Activated naive CD8-positive, alpha-beta T cell treated with anti-CD3 and anti-CD28 coated beads, Interleukin-2, amount 10 ng/mL, durations not matched to agents 7 days and 5 days (primary cell): ENCODE results near the gene OSMR. TPM values are rescaled to one million over a fixed set of nuclear protein-coding genes. Genes with fewer than 3 reads are reported as not detected.
A peak's percentile ranks its signal among the peaks of the same experiment; 100 is the strongest.
"Not testable (repeated sequence)": the region's sequence is repeated elsewhere in the genome, so short reads cannot be mapped to it uniquely, and the experiment has no call there.

Source experiments
- ATAC-seq: fragments of 150-1000 bp; cut with Tn5 transposase; one replicate; pipeline ENCODE4 v1.10.0; 2021; ENCODE audit warnings: low read depth, moderate library complexity
- POLR2A ChIA-PET: fragments of 350-600 bp; sonication (Branson Sonifier 250); formaldehyde crosslinking; loops from one replicate; lab custom pipeline; 2021; ENCODE audit warnings: antibody characterized with exemption; lab: Charles Lee
- DNase-seq: peaks from one replicate; pipeline ENCODE4 v3.0.0; 2021
- H3K27ac Mint-ChIP-seq: one replicate; pipeline ENCODE4 v1.8.0; 2022; ENCODE audit warnings: mild to moderate bottlenecking, mixed read lengths
- H3K27me3 Mint-ChIP-seq: one replicate; pipeline ENCODE4 v1.8.0; 2022; ENCODE audit warnings: mild to moderate bottlenecking, moderate library complexity, mixed read lengths
- H3K36me3 Mint-ChIP-seq: one replicate; pipeline ENCODE4 v1.8.0; 2021; ENCODE audit warnings: mild to moderate bottlenecking, mixed read lengths
- H3K4me1 Mint-ChIP-seq: one replicate; pipeline ENCODE4 v1.8.0; 2021; ENCODE audit warnings: mixed read lengths
- H3K4me3 Mint-ChIP-seq: one replicate; pipeline ENCODE4 v1.8.0; 2022; ENCODE audit warnings: mild to moderate bottlenecking, moderate library complexity, mixed read lengths
- H3K9me3 Mint-ChIP-seq: one replicate; pipeline ENCODE4 v1.8.0; 2021; ENCODE audit warnings: mixed read lengths
- total RNA-seq, 2 experiments: library from RNA; stranded (reverse); gene quantifications; one replicate each; pipeline ENCODE4 v1.2.3, GENCODE V29; 2021

OSMR gene
- total RNA-seq, 2 experiments from 2014 or later = not detected

DNA sequence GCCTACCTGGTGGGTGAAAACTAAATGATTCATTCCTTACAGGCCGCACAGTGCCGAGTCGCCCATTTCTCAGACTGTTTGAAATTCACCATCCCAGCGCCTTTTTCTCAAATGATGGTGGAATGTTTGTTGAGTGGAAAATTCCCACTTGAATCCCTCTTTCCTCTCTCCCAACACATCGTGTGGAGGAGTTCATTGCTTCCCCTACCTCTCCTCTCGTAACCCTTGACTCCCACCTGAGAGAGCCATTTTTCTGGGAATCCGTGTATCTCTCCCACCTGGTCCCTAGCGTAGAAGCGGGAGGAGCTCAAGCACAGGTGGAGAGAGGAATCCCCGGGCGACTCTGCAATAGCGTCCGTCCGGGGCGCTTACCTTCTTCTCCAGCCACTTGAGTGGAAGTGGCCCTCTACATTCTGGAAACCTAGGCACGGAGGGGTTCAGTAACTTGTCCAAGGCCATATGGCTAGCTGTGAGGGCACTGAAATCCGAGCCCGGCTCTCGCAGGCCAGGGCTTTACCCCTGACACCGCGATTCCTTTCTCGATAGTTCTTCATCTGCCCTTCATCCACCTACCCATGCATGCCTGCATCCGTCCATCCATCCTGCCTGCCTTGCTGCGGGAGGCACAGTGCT lies 683 bp downstream of the OSMR start:
- H3K9me3 Mint-ChIP-seq = no peaks in the 10 kb centered on the region
- H3K4me1 Mint-ChIP-seq = peaks cover 4% of the 10 kb centered on the region
- ATAC-seq (no peak), DNase-seq (no peak)
- H3K36me3 Mint-ChIP-seq = peaks cover 2% of the 10 kb centered on the region
- H3K4me3 Mint-ChIP-seq = peak overlapping the region; percentile 77
- POLR2A ChIA-PET = no interaction called here
- H3K27ac Mint-ChIP-seq = no peak overlapping the region
- H3K27me3 Mint-ChIP-seq = peaks cover 66% of the 10 kb centered on the region

DNA sequence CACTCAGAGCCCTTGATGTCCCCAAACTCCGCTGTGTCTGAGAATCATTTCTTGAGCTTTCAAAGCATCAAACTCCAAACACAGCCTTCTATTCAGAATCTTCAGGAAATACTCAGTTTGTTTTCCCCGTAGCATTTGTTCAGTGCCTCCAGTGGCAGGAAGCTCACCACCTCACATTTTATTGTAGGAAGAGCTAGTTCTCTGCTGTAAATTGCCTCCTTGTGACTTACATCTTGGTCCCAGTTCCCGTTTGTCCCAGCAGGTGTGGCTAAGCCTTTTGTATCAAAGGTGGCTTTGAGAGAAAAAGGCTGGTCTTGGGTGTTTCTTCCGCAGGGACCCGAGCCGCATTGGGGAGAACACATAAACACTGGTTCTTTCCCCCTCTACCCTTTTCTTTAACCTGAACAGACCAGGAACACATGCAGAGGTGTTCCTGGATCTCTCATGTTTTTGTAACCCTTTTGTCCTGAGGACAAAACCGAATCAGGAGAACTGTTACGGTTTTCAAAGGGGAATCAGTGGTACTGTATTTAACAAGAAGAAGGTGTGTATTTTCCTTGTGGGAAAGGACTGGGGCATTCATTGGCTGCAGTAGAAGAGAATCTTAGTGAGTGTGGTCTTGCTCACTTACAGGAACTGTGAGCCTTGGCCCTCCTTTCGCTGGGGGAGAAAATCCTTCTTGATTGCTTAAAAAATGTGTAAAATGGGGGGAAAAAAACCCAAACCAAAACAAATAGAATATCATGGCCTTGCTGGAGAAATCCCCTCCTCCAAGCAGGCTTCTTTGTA lies 1.9 kb downstream of the OSMR start:
- POLR2A ChIA-PET = no interaction called here
- peaks cover 2% of the 10 kb centered on the region for H3K36me3 Mint-ChIP-seq

DNA sequence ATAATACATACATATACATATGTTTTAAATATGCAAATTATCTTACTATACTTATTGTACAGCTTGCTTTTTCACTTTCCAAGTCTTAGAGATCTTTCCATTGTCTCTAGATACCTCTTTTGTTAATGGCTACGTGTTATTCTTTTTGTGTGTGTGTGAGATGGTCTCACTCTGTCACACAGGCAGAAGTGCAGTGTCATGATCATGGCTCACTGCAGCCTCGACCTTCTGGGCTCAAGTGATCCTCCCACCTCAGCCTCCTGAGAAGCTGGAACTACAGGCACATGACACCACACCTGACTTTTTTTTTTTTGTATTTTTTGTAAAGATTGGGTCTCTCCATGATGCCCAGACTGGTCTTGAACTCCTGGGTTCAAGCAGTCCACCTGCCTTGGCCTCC lies 2.8 kb downstream of the OSMR start:
- Mint-ChIP-seq H3K36me3 (peaks cover 2% of the 10 kb centered on the region), H3K4me1 (peaks cover 4% of the 10 kb centered on the region), H3K9me3 (peaks cover 2% of the 10 kb centered on the region), H3K27ac (no peak overlapping the region), H3K4me3 (no peak overlapping the region), H3K27me3 (peaks cover 57% of the 10 kb centered on the region)
- DNase-seq (no peak), ATAC-seq (no peak)
- POLR2A ChIA-PET = no interaction called here

More for the DNA sequence above, 1.9 kb downstream of the OSMR start:
- H3K4me1 Mint-ChIP-seq = peaks cover 4% of the 10 kb centered on the region
- H3K4me3 Mint-ChIP-seq = no peak overlapping the region
- DNase-seq (no peak), ATAC-seq (no peak)
- H3K27me3 Mint-ChIP-seq = peaks cover 60% of the 10 kb centered on the region
- no peak overlapping the region for H3K27ac Mint-ChIP-seq
- H3K9me3 Mint-ChIP-seq = peaks cover 2% of the 10 kb centered on the region

DNA sequence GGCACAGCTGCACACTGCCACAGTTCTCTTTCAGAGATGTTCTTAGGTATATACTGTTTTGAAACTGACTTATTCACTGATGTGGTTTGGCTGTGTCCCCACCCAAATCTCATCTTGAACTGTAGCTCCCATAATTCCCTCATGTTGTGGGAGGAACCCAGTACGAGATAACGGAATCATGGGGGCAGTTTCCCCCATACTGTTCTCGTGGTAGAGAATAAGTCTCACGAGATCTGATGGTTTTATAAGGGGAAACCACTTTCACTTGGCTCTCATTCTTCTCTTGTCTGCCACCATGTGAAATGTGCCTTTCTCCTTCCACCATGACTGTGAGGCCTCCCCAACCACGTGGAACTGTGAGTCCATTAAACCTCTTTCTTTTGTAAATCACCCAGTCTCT lies 5.8 kb downstream of the OSMR start:
- peaks cover 30% of the 10 kb centered on the region for H3K27me3 Mint-ChIP-seq
- H3K4me1 Mint-ChIP-seq, H3K27ac Mint-ChIP-seq, DNase-seq, H3K36me3 Mint-ChIP-seq, POLR2A ChIA-PET, H3K9me3 Mint-ChIP-seq, ATAC-seq, H3K4me3 Mint-ChIP-seq: not testable (repeated sequence)

DNA sequence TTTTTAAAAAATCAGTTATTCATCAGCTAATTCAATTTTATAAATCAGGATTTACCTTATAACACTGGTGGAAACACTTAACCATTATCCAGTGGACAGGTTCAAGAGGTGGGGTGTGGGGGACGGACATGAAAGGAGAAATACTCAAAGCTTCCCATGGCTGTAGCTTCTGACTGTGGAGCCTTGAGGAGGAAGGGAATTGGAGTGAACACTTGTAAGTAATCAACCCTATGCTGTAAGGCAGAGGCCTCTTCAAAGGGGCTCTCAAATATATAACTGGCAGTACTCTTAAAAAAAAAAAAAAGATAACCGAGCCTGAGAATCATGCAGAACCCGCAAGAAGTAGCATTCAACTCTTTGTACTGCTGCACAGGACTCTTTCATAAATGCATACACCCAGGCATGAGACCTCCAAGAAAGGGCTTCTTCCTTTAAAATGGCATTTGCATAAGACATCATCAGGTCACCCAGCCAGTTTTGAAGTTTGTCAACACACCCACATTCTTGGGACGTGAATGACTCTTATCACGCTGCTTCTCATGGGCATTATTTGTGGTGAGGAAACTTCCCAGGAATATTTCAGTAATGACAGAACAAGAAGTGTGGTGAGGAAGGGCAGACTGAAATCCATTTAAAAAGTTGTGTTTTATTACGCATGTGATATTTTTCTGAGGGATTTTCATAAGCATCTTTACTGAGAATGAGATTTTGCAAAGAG lies 8.1 kb downstream of the OSMR start:
- Mint-ChIP-seq H3K4me3 (no peak overlapping the region), H3K27me3 (peaks cover 16% of the 10 kb centered on the region), H3K9me3 (peaks cover 3% of the 10 kb centered on the region), H3K4me1 (no peaks in the 10 kb centered on the region), H3K36me3 (no peaks in the 10 kb centered on the region), H3K27ac (no peak overlapping the region)
- no peak for ATAC-seq
- POLR2A ChIA-PET = no interaction called here
- no peak for DNase-seq

DNA sequence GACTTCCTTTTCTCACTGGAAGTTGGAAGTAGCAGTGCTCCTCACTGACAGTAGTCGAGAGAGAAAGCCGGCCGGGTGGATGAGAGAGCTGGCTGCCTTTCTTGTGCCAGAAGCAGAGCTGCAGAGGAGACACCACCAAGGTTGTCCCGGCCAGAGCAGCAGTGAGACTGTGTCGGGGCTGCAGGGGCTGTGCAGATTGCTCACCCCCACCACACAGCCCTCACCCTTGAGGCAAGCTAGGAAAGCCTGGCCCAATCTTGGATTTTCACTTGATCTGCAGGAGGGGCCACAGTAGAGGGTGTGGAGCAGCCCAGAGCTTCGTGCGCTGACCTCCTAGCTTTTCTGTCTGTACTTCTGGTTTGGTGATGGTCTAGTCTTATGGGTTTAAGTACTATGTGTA lies 9.1 kb downstream of the OSMR start:
- H3K9me3 Mint-ChIP-seq = peaks cover 3% of the 10 kb centered on the region
- no peak overlapping the region for H3K4me3 Mint-ChIP-seq
- POLR2A ChIA-PET = no interaction called here
- H3K27me3 Mint-ChIP-seq = peaks cover 20% of the 10 kb centered on the region
- ATAC-seq (no peak), DNase-seq (no peak)
- no peak overlapping the region for H3K27ac Mint-ChIP-seq
- no peaks in the 10 kb centered on the region for H3K4me1 Mint-ChIP-seq
- no peaks in the 10 kb centered on the region for H3K36me3 Mint-ChIP-seq

DNA sequence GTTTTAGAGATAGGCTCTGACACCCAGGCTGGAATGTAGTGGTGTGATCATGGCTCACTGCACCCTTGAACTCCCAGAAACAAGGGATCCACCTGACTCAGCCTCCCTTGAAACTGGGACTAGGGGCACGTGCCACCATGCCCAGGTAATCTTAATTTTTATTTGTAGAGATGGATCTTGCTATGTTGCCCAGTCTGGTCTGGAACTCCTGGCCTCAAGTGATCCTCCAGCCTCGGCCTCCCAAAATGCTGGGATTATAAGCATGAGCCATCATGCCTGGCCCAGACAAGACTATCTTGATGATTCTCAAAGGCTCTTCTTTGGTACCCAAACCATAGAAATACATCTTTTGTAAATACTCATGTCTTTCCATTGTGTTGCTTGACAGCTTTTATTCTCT lies 10.8 kb downstream of the OSMR start:
- Mint-ChIP-seq H3K4me1 (no peaks in the 10 kb centered on the region), H3K27ac (no peak overlapping the region), H3K27me3 (peaks cover 15% of the 10 kb centered on the region), H3K9me3 (peaks cover 3% of the 10 kb centered on the region), H3K36me3 (no peaks in the 10 kb centered on the region), H3K4me3 (no peak overlapping the region)
- POLR2A ChIA-PET = no interaction called here
- DNase-seq (no peak), ATAC-seq (no peak)

DNA sequence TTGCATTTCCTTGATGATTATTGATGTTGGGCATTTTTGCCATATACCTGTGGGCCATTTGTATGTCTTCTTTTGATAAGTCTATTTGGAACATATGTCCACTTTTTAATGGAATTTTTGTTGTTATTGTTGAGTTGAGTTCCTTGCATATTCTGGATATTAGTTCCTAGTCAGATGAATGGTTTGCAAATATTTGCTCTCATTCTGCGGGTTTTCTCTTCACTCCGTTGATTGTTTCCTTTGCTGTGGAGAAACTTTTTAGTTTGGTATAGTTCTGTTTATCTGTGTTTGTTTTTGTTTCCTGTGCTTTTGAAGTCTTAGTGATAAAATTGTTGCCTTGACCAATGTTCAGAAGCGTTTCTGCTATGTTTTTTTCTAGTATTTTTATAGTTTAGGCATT lies 13.0 kb downstream of the OSMR start:
- Mint-ChIP-seq H3K4me1 (no peaks in the 10 kb centered on the region), H3K27me3 (peaks cover 13% of the 10 kb centered on the region), H3K4me3 (no peak overlapping the region), H3K9me3 (peaks cover 1% of the 10 kb centered on the region), H3K36me3 (no peaks in the 10 kb centered on the region), H3K27ac (no peak overlapping the region)
- POLR2A ChIA-PET = no interaction called here
- DNase-seq = no peak
- ATAC-seq = no peak

DNA sequence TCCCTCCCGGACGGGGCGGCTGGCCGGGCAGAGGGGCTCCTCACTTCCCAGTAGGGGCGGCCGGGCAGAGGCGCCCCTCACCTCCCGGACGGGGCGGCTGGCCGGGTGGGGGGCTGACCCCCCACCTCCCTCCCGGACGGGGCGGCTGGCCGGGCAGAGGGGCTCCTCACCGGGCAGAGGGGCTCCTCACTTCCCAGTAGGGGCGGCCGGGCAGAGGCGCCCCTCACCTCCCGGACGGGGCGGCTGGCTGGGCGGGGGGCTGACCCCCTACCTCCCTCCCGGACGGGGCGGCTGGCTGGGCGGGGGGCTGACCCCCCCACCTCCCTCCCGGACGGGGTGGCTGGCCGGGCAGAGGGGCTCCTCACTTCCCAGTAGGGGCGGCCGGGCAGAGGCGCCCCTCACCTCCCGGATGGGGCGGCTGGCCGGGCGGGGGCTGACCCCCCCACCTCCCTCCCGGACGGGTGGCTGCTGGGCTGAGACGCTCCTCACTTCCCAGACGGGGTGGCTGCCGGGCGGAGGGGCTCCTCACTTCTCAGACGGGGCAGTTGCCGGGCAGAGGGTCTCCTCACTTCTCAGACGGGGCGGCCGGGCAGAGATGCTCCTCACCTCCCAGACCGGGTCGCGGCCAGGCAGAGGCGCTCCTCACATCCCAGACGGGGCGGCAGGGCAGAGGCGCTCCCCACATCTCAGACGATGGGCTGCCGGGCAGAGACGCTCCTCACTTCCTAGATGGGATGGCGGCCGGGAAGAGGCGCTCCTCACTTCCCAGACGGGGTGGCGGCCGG lies 16.4 kb downstream of the OSMR start:
- H3K4me3 Mint-ChIP-seq, H3K36me3 Mint-ChIP-seq, H3K4me1 Mint-ChIP-seq, ATAC-seq, H3K27ac Mint-ChIP-seq, POLR2A ChIA-PET, DNase-seq: not testable (repeated sequence)
- H3K27me3 Mint-ChIP-seq = peaks cover 13% of the 10 kb centered on the region
- H3K9me3 Mint-ChIP-seq = peaks cover 11% of the 10 kb centered on the region

DNA sequence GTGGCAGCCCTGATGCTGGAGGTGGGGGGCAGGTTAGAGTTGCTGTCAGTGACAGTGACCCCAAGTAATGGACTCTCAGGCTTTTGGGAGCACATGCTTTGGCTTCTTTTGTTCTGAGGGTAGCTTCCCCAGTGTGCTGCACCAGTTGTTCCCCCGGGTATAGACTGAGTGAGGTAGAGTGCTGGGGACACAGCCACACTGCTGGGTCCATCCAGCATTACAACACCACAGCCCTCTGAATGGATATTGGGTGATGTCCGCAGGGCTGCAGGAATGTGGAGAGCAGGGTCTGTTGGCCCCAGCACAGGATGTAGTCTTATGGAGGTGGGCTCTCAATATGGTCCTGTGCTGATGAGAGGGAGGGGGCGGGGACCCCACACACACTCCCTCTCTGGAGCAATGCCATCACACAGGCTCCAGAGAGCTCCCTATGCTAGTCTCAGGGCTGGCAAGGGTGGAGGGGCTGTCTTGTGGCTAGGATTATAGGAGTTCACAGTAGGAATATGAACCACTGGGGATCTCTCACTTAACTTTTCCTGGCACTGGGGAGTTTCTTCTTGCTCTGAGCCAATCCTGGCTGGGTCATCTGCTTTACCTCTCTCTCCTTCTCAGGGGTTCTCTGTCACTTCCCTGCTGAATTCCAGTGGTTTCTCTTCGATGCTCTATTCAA lies 20.7 kb downstream of the OSMR start:
- peaks cover 11% of the 10 kb centered on the region for H3K9me3 Mint-ChIP-seq
- DNase-seq (no peak), ATAC-seq (no peak)
- no peak overlapping the region for H3K4me3 Mint-ChIP-seq
- H3K36me3 Mint-ChIP-seq = no peaks in the 10 kb centered on the region
- POLR2A ChIA-PET = no interaction called here
- H3K27me3 Mint-ChIP-seq = peaks cover 9% of the 10 kb centered on the region
- no peaks in the 10 kb centered on the region for H3K4me1 Mint-ChIP-seq
- H3K27ac Mint-ChIP-seq = no peak overlapping the region

DNA sequence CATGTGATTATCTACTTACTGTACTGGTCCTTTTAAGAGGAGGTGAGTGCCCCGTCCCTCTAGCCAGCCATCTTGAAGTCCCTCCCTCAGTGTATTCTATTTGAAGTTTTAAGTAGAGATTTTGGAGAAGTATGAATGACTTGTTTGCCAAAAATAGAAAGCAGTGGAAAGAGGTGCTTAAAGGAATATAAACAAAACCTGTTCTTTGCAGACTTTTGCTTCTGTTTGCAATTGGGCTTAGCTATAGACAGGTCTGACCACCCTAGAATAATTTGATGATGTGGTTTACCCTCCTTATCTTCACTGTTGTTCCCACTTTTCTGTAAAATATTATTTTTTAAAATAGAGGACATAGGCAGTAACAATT lies 21.2 kb downstream of the OSMR start:
- peaks cover 11% of the 10 kb centered on the region for H3K9me3 Mint-ChIP-seq
- POLR2A ChIA-PET = no interaction called here
- H3K36me3 Mint-ChIP-seq = no peaks in the 10 kb centered on the region
- DNase-seq (no peak), ATAC-seq (no peak)
- no peak overlapping the region for H3K27ac Mint-ChIP-seq
- no peaks in the 10 kb centered on the region for H3K4me1 Mint-ChIP-seq
- H3K27me3 Mint-ChIP-seq = peaks cover 9% of the 10 kb centered on the region
- no peak overlapping the region for H3K4me3 Mint-ChIP-seq

DNA sequence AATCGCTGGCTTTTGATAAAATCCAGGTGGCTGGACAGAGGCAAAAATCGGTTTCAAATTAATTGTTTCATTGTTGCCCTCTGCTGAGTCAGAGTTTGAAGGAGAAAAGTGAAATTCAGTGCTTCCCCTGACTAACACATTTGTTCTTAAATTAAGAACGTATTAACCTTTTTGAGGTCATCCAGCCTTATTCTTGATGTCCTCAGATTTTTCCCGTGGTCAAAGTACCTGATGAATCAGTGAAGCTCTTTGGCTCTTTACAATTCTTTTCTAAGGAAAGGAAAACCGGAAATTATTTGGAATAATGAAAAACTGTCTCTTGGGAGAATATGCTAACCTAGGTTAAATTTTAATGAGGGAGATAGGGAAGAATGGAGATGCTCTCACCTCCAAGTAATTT lies 21.6 kb downstream of the OSMR start:
- peaks cover 9% of the 10 kb centered on the region for H3K27me3 Mint-ChIP-seq
- ATAC-seq (no peak), DNase-seq (no peak)
- POLR2A ChIA-PET = no interaction called here
- H3K36me3 Mint-ChIP-seq = no peaks in the 10 kb centered on the region
- H3K4me1 Mint-ChIP-seq = no peaks in the 10 kb centered on the region
- H3K9me3 Mint-ChIP-seq = peaks cover 11% of the 10 kb centered on the region
- no peak overlapping the region for H3K4me3 Mint-ChIP-seq
- no peak overlapping the region for H3K27ac Mint-ChIP-seq

DNA sequence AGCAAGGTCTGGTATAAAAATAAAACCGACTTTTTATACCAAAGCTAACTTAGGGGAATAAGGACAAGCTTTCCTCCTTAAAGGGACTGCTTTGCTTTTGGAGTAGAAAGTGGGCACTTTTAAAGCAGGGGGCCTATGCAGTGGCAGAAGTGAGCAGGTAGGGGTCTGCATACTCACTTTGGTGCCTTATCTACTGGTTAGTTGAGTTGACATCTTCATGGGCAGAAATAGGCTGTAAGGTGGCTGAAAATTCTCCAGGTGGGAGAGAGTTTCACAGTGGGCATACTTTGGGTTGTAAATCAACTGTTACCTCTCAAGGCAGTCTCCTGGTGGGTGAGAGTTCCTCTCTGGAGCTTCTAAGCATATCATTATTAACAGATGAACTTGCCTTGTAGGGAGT lies 24.8 kb downstream of the OSMR start:
- no peak for ATAC-seq
- POLR2A ChIA-PET = no interaction called here
- no peak overlapping the region for H3K27ac Mint-ChIP-seq

More for the DNA sequence above, 24.8 kb downstream of the OSMR start:
- Mint-ChIP-seq H3K9me3 (peaks cover 3% of the 10 kb centered on the region), H3K4me3 (no peak overlapping the region), H3K4me1 (no peaks in the 10 kb centered on the region), H3K36me3 (no peaks in the 10 kb centered on the region), H3K27me3 (peaks cover 26% of the 10 kb centered on the region)
- DNase-seq = no peak
